AG04449 (cell line): Measurements from ENCODE around the gene ADRA2B.

Experiments used
- CTCF ChIA-PET: fragments of 350-600 bp; formaldehyde crosslinking; extraction: SDS; loops from one replicate; lab custom pipeline; 2021; ENCODE audit warnings: antibody characterized with exemption; lab: Yijun Ruan, JAX
- POLR2A ChIA-PET: fragments of 400-600, 350-600 bp; formaldehyde crosslinking; extraction: SDS; loops from one replicate; lab custom pipeline; 2020; ENCODE audit warnings: antibody characterized with exemption, inconsistent platforms; lab: Yijun Ruan, JAX
- DNase-seq: peaks from one replicate; pipeline ENCODE4 v3.0.0-alpha.2; 2010; ENCODE audit warnings: low read depth, low spot score
- H3K4me3 ChIP-seq: 2 replicates; pipeline ENCODE4 v1.5.1; 2011; ENCODE audit warnings: low read depth, mild to moderate bottlenecking, control low read depth, low read length
- TF ChIP-seq, protein P1 (sequence below): IDR thresholded peaks from one replicate; pipeline ENCODE4 v1.5.1; 2011; ENCODE audit warnings: mild to moderate bottlenecking, moderate library complexity, low read length, control low read depth, inconsistent platforms; ENCODE audit not compliant: insufficient read depth; ENCODE audit errors: missing control alignments

ADRA2B gene

DNA sequence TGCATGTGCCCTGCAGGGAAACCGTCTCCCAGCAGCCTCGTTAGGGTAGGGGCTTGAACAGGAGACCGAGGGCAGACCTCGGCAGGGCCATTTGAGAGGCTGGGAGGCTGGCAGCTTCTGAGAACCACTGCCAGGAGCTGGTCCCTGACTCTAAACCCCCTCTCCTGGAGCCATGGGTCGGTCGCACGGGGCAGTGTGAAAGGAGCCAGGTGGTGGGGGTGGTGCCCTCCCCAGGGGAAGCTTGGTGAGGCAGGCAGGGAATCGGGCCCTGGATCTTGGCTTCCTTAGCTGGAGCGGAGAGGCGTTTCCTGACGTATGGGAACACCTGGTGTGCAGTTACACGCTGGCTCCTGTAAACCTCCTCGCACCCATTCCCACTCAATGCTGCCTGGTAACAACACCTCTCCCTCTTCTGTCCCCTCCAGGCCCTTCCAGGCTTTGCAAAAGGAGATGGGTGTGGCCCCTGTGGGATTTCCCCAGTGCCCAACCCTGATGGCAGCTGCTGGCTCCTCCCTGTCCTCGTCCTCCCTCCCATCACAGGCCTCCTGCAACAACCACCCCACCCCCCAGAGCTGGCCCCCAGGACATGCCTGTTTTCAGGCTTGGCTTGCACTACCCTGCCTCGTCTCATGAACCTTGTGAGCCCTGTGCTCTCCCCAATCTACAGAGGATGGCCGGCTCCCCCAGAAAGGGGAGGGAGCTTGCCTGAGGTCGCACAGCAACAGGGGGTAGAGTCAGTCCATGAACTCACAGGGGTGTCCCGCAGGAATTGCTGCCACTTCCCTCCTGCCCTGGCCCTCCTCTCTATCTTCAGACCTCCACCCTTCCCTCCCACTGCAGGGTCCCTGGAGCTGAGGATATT, 24.4 kb downstream of the ADRA2B start:
- no peak overlapping the region for H3K4me3 ChIP-seq
- no peak for DNase-seq
- POLR2A ChIA-PET = no interaction called here
- TF ChIP-seq, protein P1, sequence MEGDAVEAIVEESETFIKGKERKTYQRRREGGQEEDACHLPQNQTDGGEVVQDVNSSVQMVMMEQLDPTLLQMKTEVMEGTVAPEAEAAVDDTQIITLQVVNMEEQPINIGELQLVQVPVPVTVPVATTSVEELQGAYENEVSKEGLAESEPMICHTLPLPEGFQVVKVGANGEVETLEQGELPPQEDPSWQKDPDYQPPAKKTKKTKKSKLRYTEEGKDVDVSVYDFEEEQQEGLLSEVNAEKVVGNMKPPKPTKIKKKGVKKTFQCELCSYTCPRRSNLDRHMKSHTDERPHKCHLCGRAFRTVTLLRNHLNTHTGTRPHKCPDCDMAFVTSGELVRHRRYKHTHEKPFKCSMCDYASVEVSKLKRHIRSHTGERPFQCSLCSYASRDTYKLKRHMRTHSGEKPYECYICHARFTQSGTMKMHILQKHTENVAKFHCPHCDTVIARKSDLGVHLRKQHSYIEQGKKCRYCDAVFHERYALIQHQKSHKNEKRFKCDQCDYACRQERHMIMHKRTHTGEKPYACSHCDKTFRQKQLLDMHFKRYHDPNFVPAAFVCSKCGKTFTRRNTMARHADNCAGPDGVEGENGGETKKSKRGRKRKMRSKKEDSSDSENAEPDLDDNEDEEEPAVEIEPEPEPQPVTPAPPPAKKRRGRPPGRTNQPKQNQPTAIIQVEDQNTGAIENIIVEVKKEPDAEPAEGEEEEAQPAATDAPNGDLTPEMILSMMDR = no peak
- CTCF ChIA-PET = interaction anchor here (0.8 kb wide), 1 partner anchor 11 kb away, joined by 3 read pairs; no protein-coding TSS in a partner anchor

- ChIA-PET POLR2A (no interaction called here), CTCF (no interaction called here)
- DNase-seq = no peak
- TF ChIP-seq, protein P1 = no peak
- no peak overlapping the region for H3K4me3 ChIP-seq
Measured at GRCh38 chr2:96091141-96091710, 25.1 kb downstream of the ADRA2B start.

GRCh38 chr2:96090196-96090926, 26.0 kb downstream of the ADRA2B start:
- H3K4me3 ChIP-seq = no peak overlapping the region
- ChIA-PET POLR2A (no interaction called here), CTCF (interaction anchor here (1.0 kb wide), 1 partner anchor 98 kb away, joined by 4 read pairs; no protein-coding TSS in a partner anchor)
- DNase-seq = no peak
- TF ChIP-seq, protein P1 = no peak

DNA sequence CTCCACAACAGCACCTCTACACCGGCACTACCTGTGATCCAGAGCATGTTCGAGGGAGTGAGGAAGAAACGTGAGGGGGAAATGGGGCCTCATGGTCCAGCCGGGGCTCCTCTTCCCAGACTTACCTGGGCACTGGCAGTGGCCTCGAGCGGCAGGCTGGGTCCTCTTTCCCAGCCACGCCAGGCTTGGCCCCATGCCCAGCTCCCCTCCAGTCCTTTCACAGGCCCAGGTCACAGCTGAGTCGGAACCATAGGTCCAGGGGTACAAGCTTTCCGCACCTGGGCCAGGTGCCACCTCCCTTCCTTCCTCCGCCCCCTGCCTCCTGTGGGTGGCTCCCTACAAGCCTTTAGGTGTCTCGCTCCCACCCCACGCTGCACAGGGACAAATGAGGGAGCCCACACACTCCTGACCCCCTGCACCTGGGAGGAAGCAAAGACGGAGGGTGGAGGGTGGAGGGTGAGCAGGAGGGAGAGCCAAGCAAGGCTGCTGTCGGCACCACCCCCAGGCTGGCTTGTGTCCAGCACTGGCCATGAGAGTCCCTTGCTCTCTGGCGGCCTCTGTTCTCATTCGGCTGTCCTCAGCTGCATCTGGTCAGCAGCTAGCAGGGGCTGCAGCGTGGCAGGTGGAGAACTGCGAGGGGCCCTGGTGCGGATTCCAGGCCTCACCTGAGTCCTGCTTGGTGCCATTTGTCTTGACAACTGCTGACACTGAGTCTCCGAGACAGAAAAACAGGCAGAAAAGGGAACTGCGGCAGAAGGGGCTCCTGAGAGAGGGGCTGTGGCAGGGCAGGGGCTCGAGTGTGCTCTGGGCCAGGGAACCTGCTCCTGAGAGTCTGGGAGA, 26.8 kb downstream of the ADRA2B start:
- ChIA-PET CTCF (interaction anchor here (1.0 kb wide), 2 partner anchors 27 to 97 kb away, joined by 4 read pairs; no protein-coding TSS in a partner anchor), POLR2A (no interaction called here)
- H3K4me3 ChIP-seq = no peak overlapping the region

More for the DNA sequence above, 26.8 kb downstream of the ADRA2B start:
- TF ChIP-seq, protein P1 = no peak
- no peak for DNase-seq
